H1 (cell line): ENCODE data around the gene NOL4L. TPM values are rescaled to one million over a fixed set of nuclear protein-coding genes. Genes with fewer than 3 reads are reported as not detected.

Experiments
- RAD21 ChIP-seq, 2 experiments: IDR thresholded peaks in 1 of 2; conservative IDR thresholded peaks in 1 of 2; 2 replicates each; pipeline ENCODE4 v1.6.1; 2011; ENCODE audit warnings: low read depth in 2 of 2, low read length in 2 of 2, improper control_type of control experiment in 1 of 2, inconsistent platforms in 1 of 2, mild to moderate bottlenecking in 1 of 2, moderate library complexity in 1 of 2
- RNF2 ChIP-seq: fragments of 200-900, 300-1000 bp; sonication (generic); IDR thresholded peaks from 2 replicates; pipeline ENCODE4 v1.7.1; 2016; ENCODE audit warnings: borderline replicate concordance, low read depth, mild to moderate bottlenecking, antibody characterized with exemption, low read length; ENCODE audit not compliant: poor library complexity, severe bottlenecking; ENCODE audit errors: missing control alignments
- SRF ChIP-seq: IDR thresholded peaks from 2 replicates; pipeline ENCODE4 v1.6.1; 2011; ENCODE audit warnings: mild to moderate bottlenecking, low read depth, low read length, moderate library complexity
- polyA plus RNA-seq, 7 experiments: library from polyadenylated mRNA; depleted of rRNA in 3 of 7; stranded (reverse) in 5 of 7; unstranded in 2 of 7; fragments of >200 nt in 5 of 7; fragments of 200-250 nt in 2 of 7; gene quantifications; 1 replicate in 5 of 7; 2 replicates in 1 of 7; 4 replicates in 1 of 7; pipeline versions ENCODE4 v1.2.1 to v1.2.3, GENCODE V29; 2011 to 2013; ENCODE audit warnings: missing spikeins in 2 of 7, mixed read lengths in 2 of 7
- total RNA-seq: library from RNA; stranded (reverse); fragmentation: NEBNext Ultra II Directional; extraction: Animal tissue kit (Norgen Biotek cat#: 25700); gene quantifications from 2 replicates; pipeline ENCODE4 v1.2.1, GENCODE V29; 2021

Gene NOL4L
- total and polyA plus RNA-seq, 2 of the 8 experiments (the other 6 are each of a cell fraction or from before 2014, with no cell fraction given): 15.3 to 23.7 TPM

DNA sequence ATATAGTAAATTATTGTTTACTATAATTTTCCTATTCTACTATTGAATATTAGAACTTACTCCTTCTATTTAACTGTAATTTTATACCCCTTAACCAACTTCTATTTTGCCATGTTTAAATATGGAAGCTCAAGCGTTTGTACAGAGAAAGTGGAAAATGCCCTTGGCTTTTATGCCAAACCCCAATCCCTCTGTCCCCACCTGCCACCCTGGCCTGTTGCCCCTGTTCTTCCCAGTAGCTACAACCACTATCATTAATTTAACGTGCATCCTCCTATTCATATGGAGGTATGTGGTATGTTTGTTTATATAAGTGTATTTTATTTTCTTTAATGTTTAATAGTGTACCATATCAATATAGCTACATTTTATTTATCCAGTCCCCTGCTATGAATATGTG is 168.9 kb downstream of the NOL4L start (continued):
- no peak for TF ChIP-seq RNF2
- no peak for TF ChIP-seq RAD21 (IDR thresholded peaks at IDR 0.05 in 1 of 2, conservative IDR thresholded peaks at IDR 0.05 in 1 of 2; ENCODE audit: low read depth in 2 of 2, low read length in 2 of 2)
- TF ChIP-seq SRF: no peak
